ENCODE measurements around the gene ARID2.

GRCh38 chr12:45721954-45722353 is 7.6 kb upstream of the ARID2 start:
- TF ChIP-seq CTCF (IDR thresholded peaks at IDR 0.05; ENCODE audit: low read depth, low read length, poor library complexity, severe bottlenecking) (no peak), EZH2phosphoT487 (IDR thresholded peaks at IDR 0.05; ENCODE audit: borderline replicate concordance, low read length) (no peak)

All from DOHH2 (cell line).